Measurements from ENCODE around the gene MCMBP.
"Not testable (repeated sequence)": the region's sequence is repeated elsewhere in the genome, so short reads cannot be mapped to it uniquely, and the experiment has no call there.

Gene MCMBP

DNA sequence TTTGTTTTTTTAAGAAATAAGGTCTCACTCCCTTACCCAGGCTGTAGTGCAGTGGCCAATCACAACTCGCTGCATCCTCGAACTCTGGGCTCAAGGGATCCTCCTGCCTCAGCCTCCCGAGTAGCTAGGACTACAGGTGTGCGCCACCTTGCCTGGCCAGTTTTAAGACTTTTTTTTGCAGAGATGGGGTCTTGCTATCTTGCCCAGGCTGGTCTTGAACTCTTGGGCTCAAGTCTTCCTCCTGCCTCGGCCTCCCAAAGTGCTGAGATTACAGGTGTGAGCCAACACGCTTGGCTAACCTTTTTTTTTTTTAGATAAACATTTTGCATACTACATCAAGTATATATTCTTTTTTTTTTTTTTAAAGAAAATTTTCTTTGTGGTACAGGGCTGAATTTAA is 38.0 kb upstream of the MCMBP start:
- Histone ChIP-seq H3K9me3 (ENCODE audit: severe bottlenecking) (no peaks in the 10 kb centered on the region), H3K27me3 (ENCODE audit: insufficient read depth, poor library complexity, severe bottlenecking) (no peaks in the 10 kb centered on the region), H3K4me1 (ENCODE audit: insufficient read depth, poor library complexity, severe bottlenecking) (no peaks in the 10 kb centered on the region), H3K27ac (ENCODE audit: poor library complexity, severe bottlenecking) (no peak overlapping the region), H3K36me3 (ENCODE audit: low read depth) (peaks cover 87% of the 10 kb centered on the region), H3K4me3 (ENCODE audit: severe bottlenecking) (no peak overlapping the region)
- no peak for DNase-seq (ENCODE audit: low spot score)
- TF ChIP-seq, protein P1, sequence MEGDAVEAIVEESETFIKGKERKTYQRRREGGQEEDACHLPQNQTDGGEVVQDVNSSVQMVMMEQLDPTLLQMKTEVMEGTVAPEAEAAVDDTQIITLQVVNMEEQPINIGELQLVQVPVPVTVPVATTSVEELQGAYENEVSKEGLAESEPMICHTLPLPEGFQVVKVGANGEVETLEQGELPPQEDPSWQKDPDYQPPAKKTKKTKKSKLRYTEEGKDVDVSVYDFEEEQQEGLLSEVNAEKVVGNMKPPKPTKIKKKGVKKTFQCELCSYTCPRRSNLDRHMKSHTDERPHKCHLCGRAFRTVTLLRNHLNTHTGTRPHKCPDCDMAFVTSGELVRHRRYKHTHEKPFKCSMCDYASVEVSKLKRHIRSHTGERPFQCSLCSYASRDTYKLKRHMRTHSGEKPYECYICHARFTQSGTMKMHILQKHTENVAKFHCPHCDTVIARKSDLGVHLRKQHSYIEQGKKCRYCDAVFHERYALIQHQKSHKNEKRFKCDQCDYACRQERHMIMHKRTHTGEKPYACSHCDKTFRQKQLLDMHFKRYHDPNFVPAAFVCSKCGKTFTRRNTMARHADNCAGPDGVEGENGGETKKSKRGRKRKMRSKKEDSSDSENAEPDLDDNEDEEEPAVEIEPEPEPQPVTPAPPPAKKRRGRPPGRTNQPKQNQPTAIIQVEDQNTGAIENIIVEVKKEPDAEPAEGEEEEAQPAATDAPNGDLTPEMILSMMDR (IDR thresholded peaks at IDR 0.05; ENCODE audit: poor library complexity, severe bottlenecking), result no peak
- ATAC-seq (ENCODE audit: low read depth), result no peak

DNA sequence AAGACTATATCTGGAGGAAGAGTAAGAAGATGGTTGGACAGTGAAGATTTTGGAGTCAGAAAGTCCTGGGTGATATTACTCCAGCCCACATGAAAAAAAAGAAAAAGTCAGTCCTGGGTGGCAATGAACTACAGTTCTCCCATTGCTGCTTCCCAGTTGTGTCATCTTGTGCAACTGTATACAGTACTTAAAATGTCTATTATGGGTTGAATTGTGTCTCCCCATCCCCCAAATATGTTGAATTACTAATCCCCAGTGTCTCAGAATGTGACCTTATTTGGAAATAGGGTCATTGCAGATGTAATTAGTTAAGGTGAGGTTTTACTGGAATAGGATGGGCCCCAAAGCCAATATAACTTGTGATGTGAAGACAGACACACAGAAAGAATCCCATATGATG is 35.5 kb upstream of the MCMBP start:
- H3K27me3 ChIP-seq (ENCODE audit: insufficient read depth, poor library complexity, severe bottlenecking), result no peaks in the 10 kb centered on the region
- peaks cover 91% of the 10 kb centered on the region for H3K36me3 ChIP-seq (ENCODE audit: low read depth)
- no peaks in the 10 kb centered on the region for H3K9me3 ChIP-seq (ENCODE audit: severe bottlenecking)
- no peak overlapping the region for H3K27ac ChIP-seq (ENCODE audit: poor library complexity, severe bottlenecking)
- H3K4me3 ChIP-seq (ENCODE audit: severe bottlenecking), result no peak overlapping the region
- ATAC-seq (ENCODE audit: low read depth), result no peak
- DNase-seq (ENCODE audit: low spot score), result no peak
- no peaks in the 10 kb centered on the region for H3K4me1 ChIP-seq (ENCODE audit: insufficient read depth, poor library complexity, severe bottlenecking)
- TF ChIP-seq, protein P1 (IDR thresholded peaks at IDR 0.05; ENCODE audit: poor library complexity, severe bottlenecking), result no peak

DNA sequence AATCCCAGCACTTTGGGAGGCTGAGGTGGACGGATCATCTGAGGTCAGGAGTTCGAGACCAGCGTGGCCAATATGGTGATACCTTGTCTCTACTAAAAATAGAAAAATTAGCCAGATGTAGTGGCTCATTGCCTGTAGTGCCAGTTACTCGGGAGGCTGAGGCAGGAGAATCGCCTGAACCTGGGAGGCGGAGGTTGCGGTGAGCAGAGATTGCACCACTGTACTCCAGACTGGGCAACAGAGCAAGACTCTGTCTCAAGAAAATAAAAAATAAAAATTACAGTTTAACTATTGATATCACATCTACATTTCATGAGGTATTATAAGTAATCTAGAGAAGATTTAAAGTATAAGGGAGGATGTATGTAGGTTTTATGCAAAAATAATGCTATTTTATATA is 35.1 kb upstream of the MCMBP start:
- H3K9me3 ChIP-seq (ENCODE audit: severe bottlenecking); H3K27me3 ChIP-seq (ENCODE audit: insufficient read depth, poor library complexity, severe bottlenecking); H3K4me1 ChIP-seq (ENCODE audit: insufficient read depth, poor library complexity, severe bottlenecking); H3K27ac ChIP-seq (ENCODE audit: poor library complexity, severe bottlenecking); ATAC-seq (ENCODE audit: low read depth); H3K4me3 ChIP-seq (ENCODE audit: severe bottlenecking); DNase-seq (ENCODE audit: low spot score): not testable (repeated sequence)
- peaks cover 91% of the 10 kb centered on the region for H3K36me3 ChIP-seq (ENCODE audit: low read depth)

DNA sequence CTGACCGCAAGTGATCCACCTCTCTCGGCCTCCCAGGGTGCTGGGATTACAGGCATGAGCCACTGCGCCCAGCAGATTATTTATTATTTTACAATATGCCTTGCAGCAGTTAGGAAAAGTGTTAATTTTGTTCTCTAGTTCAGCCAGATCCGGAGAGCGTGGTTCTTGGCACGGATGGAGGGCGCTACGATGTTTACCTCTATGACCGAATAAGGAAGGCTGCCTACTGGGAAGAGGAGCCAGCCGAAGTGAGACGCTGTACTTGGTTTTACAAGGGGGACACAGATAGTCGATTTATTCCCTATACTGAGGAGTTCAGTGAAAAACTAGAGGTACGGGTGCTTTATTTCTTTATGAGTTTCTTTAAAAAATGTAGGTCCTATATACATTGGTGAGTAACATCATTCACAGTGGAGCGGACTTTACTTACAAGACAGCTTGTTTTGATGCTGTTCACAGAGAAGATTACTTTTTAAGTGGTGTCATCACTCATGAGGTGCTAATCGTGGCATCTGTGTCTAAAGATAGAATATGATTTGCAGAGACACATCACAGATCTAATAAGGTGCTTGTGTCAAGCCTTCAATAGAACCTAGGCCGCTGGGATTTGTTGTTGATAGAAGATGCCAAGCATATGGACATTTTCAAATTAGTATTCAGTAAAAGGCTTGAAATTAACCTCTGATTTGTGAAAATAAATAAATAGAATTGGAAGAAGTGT is 31.5 kb upstream of the MCMBP start:
- ATAC-seq (ENCODE audit: low read depth) (no peak), DNase-seq (ENCODE audit: low spot score) (no peak)
- no peaks in the 10 kb centered on the region for H3K4me1 ChIP-seq (ENCODE audit: insufficient read depth, poor library complexity, severe bottlenecking)
- no peaks in the 10 kb centered on the region for H3K9me3 ChIP-seq (ENCODE audit: severe bottlenecking)
- no peak overlapping the region for H3K4me3 ChIP-seq (ENCODE audit: severe bottlenecking)
- TF ChIP-seq, protein P1 (IDR thresholded peaks at IDR 0.05; ENCODE audit: poor library complexity, severe bottlenecking), result no peak
- H3K27me3 ChIP-seq (ENCODE audit: insufficient read depth, poor library complexity, severe bottlenecking), result no peaks in the 10 kb centered on the region
- no peak overlapping the region for H3K27ac ChIP-seq (ENCODE audit: poor library complexity, severe bottlenecking)
- H3K36me3 ChIP-seq (ENCODE audit: low read depth), result peaks cover 89% of the 10 kb centered on the region

GRCh38 chr10:119898577-119898976 is 25.9 kb upstream of the MCMBP start:
- Histone ChIP-seq H3K4me1 (ENCODE audit: insufficient read depth, poor library complexity, severe bottlenecking) (peaks cover 16% of the 10 kb centered on the region), H3K36me3 (ENCODE audit: low read depth) (peaks cover 68% of the 10 kb centered on the region), H3K4me3 (ENCODE audit: severe bottlenecking) (no peak overlapping the region), H3K9me3 (ENCODE audit: severe bottlenecking) (no peaks in the 10 kb centered on the region), H3K27ac (ENCODE audit: poor library complexity, severe bottlenecking) (no peak overlapping the region), H3K27me3 (ENCODE audit: insufficient read depth, poor library complexity, severe bottlenecking) (no peaks in the 10 kb centered on the region)
- ATAC-seq (ENCODE audit: low read depth) (no peak), DNase-seq (ENCODE audit: low spot score) (no peak)
- TF ChIP-seq, protein P1 (IDR thresholded peaks at IDR 0.05; ENCODE audit: poor library complexity, severe bottlenecking), result no peak
